ENCODE data around the gene NRXN3.
"Not testable (repeated sequence)": the region's sequence is repeated elsewhere in the genome, so short reads cannot be mapped to it uniquely, and the experiment has no call there.

NRXN3 gene

GRCh38 chr14:79730196-79730595 lies 1560.0 kb downstream of the NRXN3 start:
- DNase-seq, result no peak

- DNase-seq, result no peak
These were observed 1560.8 kb downstream of the NRXN3 start for GRCh38 chr14:79730953-79731352.

- DNase-seq, result no peak
These were observed 1562.9 kb downstream of the NRXN3 start for GRCh38 chr14:79732911-79733655.

GRCh38 chr14:79734151-79734550 lies 1564.0 kb downstream of the NRXN3 start:
- DNase-seq, result no peak

- DNase-seq, result no peak
These were observed 1564.5 kb downstream of the NRXN3 start for GRCh38 chr14:79734656-79735055.

- DNase-seq, result no peak
These were observed 1564.9 kb downstream of the NRXN3 start for GRCh38 chr14:79735121-79735520.

GRCh38 chr14:79740066-79740601 lies 1570.0 kb downstream of the NRXN3 start:
- no peak for DNase-seq

- no peak for DNase-seq
These were observed 1572.0 kb downstream of the NRXN3 start for GRCh38 chr14:79742142-79742541.

- no peak for DNase-seq
These were observed 1574.9 kb downstream of the NRXN3 start for GRCh38 chr14:79745046-79745445.

- DNase-seq, result no peak
These were observed 1578.9 kb downstream of the NRXN3 start for GRCh38 chr14:79749065-79749464.

- DNase-seq, result no peak
These were observed 1588.8 kb downstream of the NRXN3 start for GRCh38 chr14:79758985-79759384.

- DNase-seq, result no peak
These were observed 1594.2 kb downstream of the NRXN3 start for GRCh38 chr14:79764323-79764722.

GRCh38 chr14:79766511-79766910 lies 1596.3 kb downstream of the NRXN3 start:
- DNase-seq, result no peak

- no peak for DNase-seq
These were observed 1597.1 kb downstream of the NRXN3 start for GRCh38 chr14:79767251-79767650.

- not testable (repeated sequence) for DNase-seq
These were observed 1597.5 kb downstream of the NRXN3 start for GRCh38 chr14:79767721-79768120.

GRCh38 chr14:79781882-79782281 lies 1611.7 kb downstream of the NRXN3 start:
- no peak for DNase-seq

GRCh38 chr14:79783041-79783440 lies 1612.9 kb downstream of the NRXN3 start:
- no peak for DNase-seq

GRCh38 chr14:79786522-79786921 lies 1616.3 kb downstream of the NRXN3 start:
- DNase-seq, result no peak

GRCh38 chr14:79788346-79788745 lies 1618.2 kb downstream of the NRXN3 start:
- DNase-seq, result no peak

- DNase-seq, result no peak
These were observed 1621.0 kb downstream of the NRXN3 start for GRCh38 chr14:79791055-79791732.

GRCh38 chr14:79802093-79802492 lies 1631.9 kb downstream of the NRXN3 start:
- DNase-seq, result no peak

GRCh38 chr14:79805636-79806035 lies 1635.5 kb downstream of the NRXN3 start:
- no peak for DNase-seq

- peak in 1 of 3 donors; percentile 2 for DNase-seq
These were observed 1639.9 kb downstream of the NRXN3 start for GRCh38 chr14:79809849-79810612.

Measured in suppressor macrophage treated with lipopolysaccharide for 1 hour (primary cell).